Suprapubic skin (tissue), 4 donors: ENCODE measurements around the gene HSPA6.
"Not testable (repeated sequence)": the region's sequence is repeated elsewhere in the genome, so short reads cannot be mapped to it uniquely, and the experiment has no call there.

Experiments
- CTCF ChIP-seq, 2 donors: fragments of 200-600 bp in 1 of 2; fragments of 450-650 bp in 1 of 2; sonication (generic) in 1 of 2; IDR thresholded peaks; one replicate each; pipeline ENCODE4 v1.5.1; 2016 to 2019; ENCODE audit warnings: antibody characterized with exemption in 2 of 2, mild to moderate bottlenecking in 1 of 2, moderate library complexity in 1 of 2
- EP300 ChIP-seq: sonication (generic); formaldehyde crosslinking; IDR thresholded peaks from one replicate; pipeline ENCODE4 v1.6.1; 2017; ENCODE audit warnings: antibody characterized with exemption
- POLR2A ChIP-seq, 2 donors: fragments of 450-650 bp; IDR thresholded peaks; one replicate each; pipeline ENCODE4 v1.6.1; 2017; ENCODE audit warnings: antibody characterized with exemption in 2 of 2, mild to moderate bottlenecking in 2 of 2, moderate library complexity in 2 of 2
- POLR2AphosphoS5 ChIP-seq, 3 donors: sonication (generic); formaldehyde crosslinking; IDR thresholded peaks; one replicate each; pipeline ENCODE4 v1.6.1; 2017; ENCODE audit warnings: antibody characterized with exemption in 3 of 3

GRCh38 chr1:161557506-161558450 lies 33.4 kb downstream of the HSPA6 start:
- TF ChIP-seq CTCF (IDR thresholded peaks at IDR 0.05); EP300; POLR2A (IDR thresholded peaks at IDR 0.05); POLR2AphosphoS5 (IDR thresholded peaks at IDR 0.05): not testable (repeated sequence)
